Measurements from ENCODE around the gene FOCAD. TPM values are rescaled to one million over a fixed set of nuclear protein-coding genes. Genes with fewer than 3 reads are reported as not detected.

The FOCAD gene
- total RNA-seq, 1 experiment from 2014 or later: 42.7 TPM

DNA sequence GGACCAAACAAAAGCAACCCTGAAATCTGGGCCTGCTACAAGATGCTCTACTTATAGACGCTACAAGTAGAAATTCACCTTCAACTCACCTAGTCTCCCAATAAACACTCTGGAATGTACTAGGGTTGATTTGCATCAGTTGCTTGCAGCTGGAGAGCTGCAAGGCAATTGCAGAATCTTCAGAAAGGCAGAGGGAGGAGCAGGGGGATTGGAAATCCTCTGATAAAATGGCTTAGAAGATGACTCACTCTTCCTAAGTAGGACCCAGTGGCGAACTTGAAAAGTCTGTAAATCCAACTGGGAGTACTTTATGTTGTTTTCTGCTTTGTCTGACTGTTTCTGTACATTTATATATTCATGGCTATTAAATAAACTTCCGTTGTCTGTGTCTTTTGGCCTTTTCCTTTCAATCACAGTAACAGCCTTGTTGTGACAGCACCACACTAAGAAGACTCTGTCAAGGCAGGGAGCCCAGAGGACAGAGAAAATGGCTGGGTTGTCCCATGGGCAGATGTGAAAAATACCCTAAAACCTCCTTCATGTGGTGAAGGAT lies 47.1 kb upstream of the FOCAD start:
- BruUV-seq (replicated peaks): no TSS peak
- ChIA-PET POLR2A (ENCODE audit: low non-redundant PET) (no interaction called here), CTCF (no interaction called here)
- H3K27me3 ChIP-seq (replicated peaks; ENCODE audit: insufficient read depth, low read depth, low read length, poor library complexity): no peaks in the 10 kb centered on the region
- no peak overlapping the region for H3K4me3 ChIP-seq (ENCODE audit: low read depth, low read length, poor library complexity, severe bottlenecking)
- no peak for TF ChIP-seq EZH2 (IDR thresholded peaks at IDR 0.05; ENCODE audit: borderline replicate concordance, low read depth, low read length, poor library complexity, severe bottlenecking)
- TF ChIP-seq, protein P1, sequence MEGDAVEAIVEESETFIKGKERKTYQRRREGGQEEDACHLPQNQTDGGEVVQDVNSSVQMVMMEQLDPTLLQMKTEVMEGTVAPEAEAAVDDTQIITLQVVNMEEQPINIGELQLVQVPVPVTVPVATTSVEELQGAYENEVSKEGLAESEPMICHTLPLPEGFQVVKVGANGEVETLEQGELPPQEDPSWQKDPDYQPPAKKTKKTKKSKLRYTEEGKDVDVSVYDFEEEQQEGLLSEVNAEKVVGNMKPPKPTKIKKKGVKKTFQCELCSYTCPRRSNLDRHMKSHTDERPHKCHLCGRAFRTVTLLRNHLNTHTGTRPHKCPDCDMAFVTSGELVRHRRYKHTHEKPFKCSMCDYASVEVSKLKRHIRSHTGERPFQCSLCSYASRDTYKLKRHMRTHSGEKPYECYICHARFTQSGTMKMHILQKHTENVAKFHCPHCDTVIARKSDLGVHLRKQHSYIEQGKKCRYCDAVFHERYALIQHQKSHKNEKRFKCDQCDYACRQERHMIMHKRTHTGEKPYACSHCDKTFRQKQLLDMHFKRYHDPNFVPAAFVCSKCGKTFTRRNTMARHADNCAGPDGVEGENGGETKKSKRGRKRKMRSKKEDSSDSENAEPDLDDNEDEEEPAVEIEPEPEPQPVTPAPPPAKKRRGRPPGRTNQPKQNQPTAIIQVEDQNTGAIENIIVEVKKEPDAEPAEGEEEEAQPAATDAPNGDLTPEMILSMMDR (conservative IDR thresholded peaks at IDR 0.05; ENCODE audit: low read depth, low read length): no peak
- H3K27ac ChIP-seq (ENCODE audit: low read depth, low read length, poor library complexity, severe bottlenecking): no peak overlapping the region
- no peaks in the 10 kb centered on the region for H3K36me3 ChIP-seq (ENCODE audit: insufficient read depth, low read length, poor library complexity, severe bottlenecking)
- H3K9me3 ChIP-seq (ENCODE audit: low read depth, low read length, poor library complexity, severe bottlenecking): no peaks in the 10 kb centered on the region
- intact Hi-C loops (cut with micrococcal nuclease; ENCODE audit: unreplicated experiment): loop anchor here (5.0 kb wide), 1 partner anchor 45 kb away; the partner anchor contains the start of gene FOCAD
- H3K4me1 ChIP-seq (ENCODE audit: insufficient read depth, low read length, poor library complexity, severe bottlenecking): peaks cover 38% of the 10 kb centered on the region
- peak; percentile 92 for DNase-seq (ENCODE audit: low spot score)

DNA sequence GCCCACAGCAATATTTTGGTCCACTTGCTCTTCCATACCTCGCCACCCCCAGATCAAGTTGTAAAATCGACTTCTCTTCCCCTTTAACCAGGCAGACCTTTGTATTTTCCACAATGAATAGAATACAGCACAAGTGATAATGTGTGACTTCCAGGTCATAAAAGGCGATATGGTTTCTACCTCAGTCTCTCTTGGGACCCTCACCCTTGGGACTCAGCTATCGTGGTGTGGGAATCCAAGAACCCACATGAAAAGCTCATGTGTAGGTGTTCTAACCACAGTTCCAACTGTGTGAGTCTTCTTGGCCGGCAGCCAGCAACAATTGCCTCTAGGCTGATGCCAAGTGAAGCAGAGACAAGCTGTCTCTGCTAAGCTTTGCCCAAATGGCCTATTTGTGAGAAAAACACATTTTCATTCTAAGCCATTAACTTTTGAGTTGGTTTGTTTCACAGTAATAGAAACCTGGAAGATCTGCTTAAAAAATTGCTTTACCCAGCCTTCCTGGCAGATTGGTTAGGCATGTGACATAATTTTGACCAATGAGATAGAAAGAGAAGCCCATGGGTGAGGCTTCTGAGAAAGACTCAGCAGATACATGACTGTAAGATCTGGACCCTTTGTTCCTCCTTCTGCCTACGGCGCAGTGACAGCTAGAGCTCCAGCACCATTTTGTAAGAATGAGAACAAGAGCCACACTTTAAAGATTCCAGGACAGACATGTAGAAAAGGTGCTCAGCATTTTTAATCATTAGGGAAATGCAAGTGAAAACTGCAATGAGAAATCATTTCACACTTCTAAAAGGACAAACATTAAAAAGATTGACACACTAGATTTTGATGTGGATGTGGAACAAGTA lies 43.5 kb upstream of the FOCAD start:
- Histone ChIP-seq H3K36me3 (ENCODE audit: insufficient read depth, low read length, poor library complexity, severe bottlenecking) (no peaks in the 10 kb centered on the region), H3K27me3 (replicated peaks; ENCODE audit: insufficient read depth, low read depth, low read length, poor library complexity) (no peaks in the 10 kb centered on the region), H3K4me3 (ENCODE audit: low read depth, low read length, poor library complexity, severe bottlenecking) (no peak overlapping the region), H3K4me1 (ENCODE audit: insufficient read depth, low read length, poor library complexity, severe bottlenecking) (peaks cover 38% of the 10 kb centered on the region), H3K9me3 (ENCODE audit: low read depth, low read length, poor library complexity, severe bottlenecking) (no peaks in the 10 kb centered on the region), H3K27ac (ENCODE audit: low read depth, low read length, poor library complexity, severe bottlenecking) (peak overlapping the region; percentile 49)
- DNase-seq (ENCODE audit: low spot score): peak; percentile 83
- TF ChIP-seq, protein P1 (conservative IDR thresholded peaks at IDR 0.05; ENCODE audit: low read depth, low read length): no peak
- no peak for TF ChIP-seq EZH2 (IDR thresholded peaks at IDR 0.05; ENCODE audit: borderline replicate concordance, low read depth, low read length, poor library complexity, severe bottlenecking)
- no TSS peak for BruUV-seq (replicated peaks)
- intact Hi-C loops (cut with micrococcal nuclease; ENCODE audit: unreplicated experiment): no loop called here
- ChIA-PET CTCF (no interaction called here), POLR2A (ENCODE audit: low non-redundant PET) (no interaction called here)

DNA sequence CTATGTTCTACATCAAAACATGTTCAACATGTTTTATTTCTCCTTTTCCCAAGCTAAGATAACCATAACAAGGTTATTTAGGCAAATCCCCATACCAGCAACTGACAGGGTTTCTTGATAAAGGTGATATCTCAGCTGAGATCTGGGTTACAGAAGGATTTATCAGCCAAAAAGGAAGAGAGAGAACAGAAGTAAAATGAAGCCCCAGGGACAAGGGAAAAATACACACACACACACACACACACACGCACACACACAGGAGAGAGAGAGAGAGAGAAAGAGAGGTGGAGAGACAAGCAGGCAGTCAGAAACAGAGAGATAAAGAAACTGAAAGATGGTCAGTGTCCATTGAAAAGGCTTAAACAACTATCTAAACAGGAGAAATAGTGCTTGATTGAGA lies 42.0 kb upstream of the FOCAD start:
- TF ChIP-seq, protein P1 (conservative IDR thresholded peaks at IDR 0.05; ENCODE audit: low read depth, low read length): no peak
- no peaks in the 10 kb centered on the region for H3K36me3 ChIP-seq (ENCODE audit: insufficient read depth, low read length, poor library complexity, severe bottlenecking)
- no TSS peak for BruUV-seq (replicated peaks)
- no peak overlapping the region for H3K27ac ChIP-seq (ENCODE audit: low read depth, low read length, poor library complexity, severe bottlenecking)
- no peak overlapping the region for H3K4me3 ChIP-seq (ENCODE audit: low read depth, low read length, poor library complexity, severe bottlenecking)
- ChIA-PET POLR2A (ENCODE audit: low non-redundant PET) (no interaction called here), CTCF (no interaction called here)
- no peaks in the 10 kb centered on the region for H3K27me3 ChIP-seq (replicated peaks; ENCODE audit: insufficient read depth, low read depth, low read length, poor library complexity)
- intact Hi-C loops (cut with micrococcal nuclease; ENCODE audit: unreplicated experiment): no loop called here
- DNase-seq (ENCODE audit: low spot score): no peak
- no peaks in the 10 kb centered on the region for H3K9me3 ChIP-seq (ENCODE audit: low read depth, low read length, poor library complexity, severe bottlenecking)
- peaks cover 35% of the 10 kb centered on the region for H3K4me1 ChIP-seq (ENCODE audit: insufficient read depth, low read length, poor library complexity, severe bottlenecking)
